GM12875 (cell line): Measurements from ENCODE around the gene SUCLG2.

ENCODE experiments used
- H3K4me3 ChIP-seq: one replicate; pipeline ENCODE4 v1.5.1; 2011; ENCODE audit warnings: low read depth, low read length, control low read depth
- TF ChIP-seq, protein P1 (sequence below): IDR thresholded peaks from 2 replicates; pipeline ENCODE4 v1.5.1; 2011; ENCODE audit warnings: low read depth, mild to moderate bottlenecking, control low read depth, inconsistent platforms, low read length, moderate library complexity, borderline replicate concordance; ENCODE audit not compliant: insufficient read depth

The SUCLG2 gene

DNA sequence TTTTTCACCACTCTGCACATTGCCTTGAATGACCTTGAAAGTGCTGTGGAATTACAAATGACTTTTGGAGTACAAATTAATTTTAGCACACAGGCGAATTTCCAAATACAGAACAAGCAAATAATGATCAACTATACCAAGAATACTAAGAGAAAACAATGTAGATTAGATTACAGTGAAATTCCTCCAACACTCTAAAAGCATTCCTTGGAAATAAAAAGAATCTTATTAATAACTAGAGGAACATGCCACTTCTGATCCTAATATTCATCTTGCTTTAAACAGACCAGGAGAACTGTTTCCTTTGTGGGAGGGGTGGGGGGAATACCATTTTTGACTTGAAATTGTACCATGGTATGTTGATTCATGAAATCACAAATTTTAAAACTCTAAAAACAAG, 167.5 kb downstream of the SUCLG2 start:
- no peak overlapping the region for H3K4me3 ChIP-seq
- TF ChIP-seq, protein P1, sequence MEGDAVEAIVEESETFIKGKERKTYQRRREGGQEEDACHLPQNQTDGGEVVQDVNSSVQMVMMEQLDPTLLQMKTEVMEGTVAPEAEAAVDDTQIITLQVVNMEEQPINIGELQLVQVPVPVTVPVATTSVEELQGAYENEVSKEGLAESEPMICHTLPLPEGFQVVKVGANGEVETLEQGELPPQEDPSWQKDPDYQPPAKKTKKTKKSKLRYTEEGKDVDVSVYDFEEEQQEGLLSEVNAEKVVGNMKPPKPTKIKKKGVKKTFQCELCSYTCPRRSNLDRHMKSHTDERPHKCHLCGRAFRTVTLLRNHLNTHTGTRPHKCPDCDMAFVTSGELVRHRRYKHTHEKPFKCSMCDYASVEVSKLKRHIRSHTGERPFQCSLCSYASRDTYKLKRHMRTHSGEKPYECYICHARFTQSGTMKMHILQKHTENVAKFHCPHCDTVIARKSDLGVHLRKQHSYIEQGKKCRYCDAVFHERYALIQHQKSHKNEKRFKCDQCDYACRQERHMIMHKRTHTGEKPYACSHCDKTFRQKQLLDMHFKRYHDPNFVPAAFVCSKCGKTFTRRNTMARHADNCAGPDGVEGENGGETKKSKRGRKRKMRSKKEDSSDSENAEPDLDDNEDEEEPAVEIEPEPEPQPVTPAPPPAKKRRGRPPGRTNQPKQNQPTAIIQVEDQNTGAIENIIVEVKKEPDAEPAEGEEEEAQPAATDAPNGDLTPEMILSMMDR, result no peak

- TF ChIP-seq, protein P1, result no peak
- H3K4me3 ChIP-seq, result no peak overlapping the region
Measured at GRCh38 chr3:67484085-67484484, 170.3 kb downstream of the SUCLG2 start.

- TF ChIP-seq, protein P1, result no peak
- no peak overlapping the region for H3K4me3 ChIP-seq
Measured at GRCh38 chr3:67481126-67481525, 173.3 kb downstream of the SUCLG2 start.

- TF ChIP-seq, protein P1, result no peak
- H3K4me3 ChIP-seq, result no peak overlapping the region
Measured at GRCh38 chr3:67478423-67478822, 176.0 kb downstream of the SUCLG2 start.

GRCh38 chr3:67474311-67474710, 180.1 kb downstream of the SUCLG2 start:
- H3K4me3 ChIP-seq, result no peak overlapping the region
- TF ChIP-seq, protein P1, result no peak

- TF ChIP-seq, protein P1, result no peak
- no peak overlapping the region for H3K4me3 ChIP-seq
Measured at GRCh38 chr3:67472674-67473201, 181.7 kb downstream of the SUCLG2 start.

DNA sequence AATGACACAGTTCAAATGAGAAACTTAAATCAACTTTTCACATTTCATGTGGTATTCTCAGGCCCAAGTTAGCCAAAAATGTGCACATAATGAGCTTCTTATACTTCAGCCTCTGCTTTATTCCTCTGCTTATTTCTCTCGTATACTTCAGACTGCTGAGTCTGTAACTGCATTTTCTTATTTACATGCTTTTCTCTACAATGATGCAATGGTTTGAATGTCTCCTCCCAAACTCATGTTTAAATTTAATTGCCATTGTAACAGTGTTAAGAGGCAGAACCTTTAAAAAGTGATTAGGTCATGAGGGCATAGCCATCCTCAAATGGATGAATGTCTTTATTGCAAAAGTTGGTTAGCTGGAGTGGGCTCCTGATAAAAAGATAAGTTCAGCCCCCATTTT, 184.2 kb downstream of the SUCLG2 start:
- H3K4me3 ChIP-seq, result no peak overlapping the region
- TF ChIP-seq, protein P1, result no peak
